HepG2 (cell line): Measurements from ENCODE around the gene UQCRFS1. TPM values are rescaled to one million over a fixed set of nuclear protein-coding genes. Genes with fewer than 3 reads are reported as not detected.

Experiments used
- ATAC-seq: fragments of 200-7000 bp; cut with Tn5 transposase; 3 replicates; pipeline ENCODE4 v1.9.1; 2020; ENCODE audit warnings: mild to moderate bottlenecking, moderate library complexity
- BruUV-seq: library from RNA; stranded (reverse); fragments of 400-500 nt; replicated peaks from 2 replicates; lab custom pipeline; 2021; lab: Mats Ljungman, UMichigan
- CTCF ChIA-PET: fragments of 300-600 bp; formaldehyde crosslinking; extraction: SDS; loops from one replicate; lab custom pipeline; 2021; ENCODE audit warnings: low total read pairs, inconsistent platforms, low intra/inter-chr PET ratio; lab: Yijun Ruan, JAX
- POLR2A ChIA-PET: fragments of 350-600 bp; sonication (Branson Sonifier 250); formaldehyde crosslinking; loops from one replicate; lab custom pipeline; 2020; ENCODE audit warnings: antibody characterized with exemption, inconsistent platforms; lab: Yijun Ruan, JAX
- DNase-seq: peaks from one replicate; pipeline ENCODE4 v3.0.0-alpha.2; 2015; ENCODE audit warnings: low spot score
- FAIRE-seq: peaks from 3 replicates; lab custom pipeline; 2011; peaks lifted over from hg19 to GRCh38; lab: Jason Lieb, UNC
- H2AFZ ChIP-seq: one replicate; pipeline ENCODE4 v1.6.1; 2011; ENCODE audit warnings: low read length, inconsistent platforms
- H3K27ac ChIP-seq: fragments of 300-600 bp; 3 replicates; pipeline ENCODE4 v1.8.0; 2011; ENCODE audit warnings: mixed run types, mild to moderate bottlenecking, mixed read lengths, low read length, inconsistent platforms; ENCODE audit not compliant: insufficient read depth; ENCODE audit errors: extremely low read length
- H3K27me3 ChIP-seq, 2 experiments: fragments of 200-600 bp in 1 of 2; 2 replicates in 1 of 2; 3 replicates in 1 of 2; pipeline versions ENCODE4 v1.6.0 to v1.8.0; 2011; ENCODE audit warnings: low read length in 2 of 2, mild to moderate bottlenecking in 2 of 2, moderate library complexity in 2 of 2, inconsistent platforms in 1 of 2; ENCODE audit not compliant: insufficient read depth in 2 of 2, control insufficient read depth in 1 of 2
- H3K36me3 ChIP-seq, 2 experiments: fragments of 200-600 bp in 1 of 2; replicated peaks in 1 of 2; 2 replicates in 1 of 2; 3 replicates in 1 of 2; pipeline versions ENCODE4 v1.5.1 to v1.8.0; 2011; ENCODE audit warnings: low read length in 2 of 2, inconsistent platforms in 1 of 2; ENCODE audit not compliant: insufficient read depth in 2 of 2, control insufficient read depth in 1 of 2
- H3K4me1 ChIP-seq: 2 replicates; pipeline ENCODE4 v1.5.1; 2012; ENCODE audit warnings: low read length, inconsistent platforms; ENCODE audit not compliant: insufficient read depth
- H3K4me2 ChIP-seq: 2 replicates; pipeline ENCODE4 v1.6.0; 2011; ENCODE audit warnings: low read depth, low read length, inconsistent platforms
- H3K4me3 ChIP-seq, 3 experiments: fragments of 200-600 bp in 1 of 3; sonication (generic), shearing (Covaris generic) in 1 of 3; replicated peaks in 1 of 3; 2 replicates each; pipeline ENCODE4 v1.5.1; 2011 to 2016; ENCODE audit warnings: low read length in 3 of 3, inconsistent platforms in 2 of 3, low read depth in 2 of 3, mild to moderate bottlenecking in 2 of 3, control low read depth in 1 of 3, mixed read lengths in 1 of 3; ENCODE audit not compliant: insufficient read depth in 1 of 3
- H3K79me2 ChIP-seq: one replicate; pipeline ENCODE4 v1.6.1; 2011; ENCODE audit warnings: low read length, inconsistent platforms; ENCODE audit not compliant: insufficient read depth
- H3K9ac ChIP-seq: 2 replicates; pipeline ENCODE4 v1.6.0; 2011; ENCODE audit warnings: mild to moderate bottlenecking, low read depth, low read length, inconsistent platforms; ENCODE audit not compliant: insufficient read depth
- H3K9me3 ChIP-seq: 2 replicates; pipeline ENCODE4 v1.5.1; 2012; ENCODE audit warnings: mild to moderate bottlenecking, low read length
- H4K20me1 ChIP-seq: 2 replicates; pipeline ENCODE4 v1.6.0; 2011; ENCODE audit warnings: inconsistent platforms, mild to moderate bottlenecking, low read length, moderate library complexity; ENCODE audit not compliant: insufficient read depth
- NPAS2 ChIP-seq: sonication (generic); formaldehyde crosslinking; IDR thresholded peaks from 2 replicates; pipeline ENCODE4 v1.8.0; 2022; ENCODE audit warnings: mild to moderate bottlenecking, missing genetic modification reagents, borderline replicate concordance
- NR0B2 ChIP-seq: sonication (generic); formaldehyde crosslinking; IDR thresholded peaks from 2 replicates; pipeline ENCODE4 v1.4.0; 2020; ENCODE audit warnings: mild to moderate bottlenecking, missing genetic modification reagents
- PLRG1 ChIP-seq: fragments of 450-650 bp; conservative IDR thresholded peaks from 2 replicates; pipeline ENCODE4 v1.6.1; 2016
- RELA ChIP-seq: sonication (generic); formaldehyde crosslinking; IDR thresholded peaks from 2 replicates; pipeline ENCODE4 v1.4.0; 2020; ENCODE audit warnings: missing genetic modification reagents
- SMAD1 ChIP-seq: sonication (generic); formaldehyde crosslinking; IDR thresholded peaks from 2 replicates; pipeline ENCODE4 v1.4.0; 2020; ENCODE audit warnings: missing genetic modification reagents, low read depth, mild to moderate bottlenecking, borderline replicate concordance
- TP53 ChIP-seq: sonication (generic); formaldehyde crosslinking; conservative IDR thresholded peaks from 2 replicates; pipeline ENCODE4 v1.4.0; 2020; ENCODE audit warnings: missing genetic modification reagents
- ZMYM2 ChIP-seq: sonication (generic); formaldehyde crosslinking; IDR thresholded peaks from 2 replicates; pipeline ENCODE4 v1.8.0; 2022; ENCODE audit warnings: mild to moderate bottlenecking, missing genetic modification reagents
- ZNF34 ChIP-seq: sonication (generic); formaldehyde crosslinking; IDR thresholded peaks from 2 replicates; pipeline ENCODE4 v1.4.0; 2020; ENCODE audit warnings: mild to moderate bottlenecking, missing genetic modification reagents, borderline replicate concordance
- ZNF451 ChIP-seq: sonication (generic); formaldehyde crosslinking; IDR thresholded peaks from 2 replicates; pipeline ENCODE4 v1.5.0; 2020; ENCODE audit warnings: mild to moderate bottlenecking, missing genetic modification reagents
- ZNF558 ChIP-seq: sonication (generic); formaldehyde crosslinking; IDR thresholded peaks from 2 replicates; pipeline ENCODE4 v1.9.0; 2022; ENCODE audit warnings: mild to moderate bottlenecking, missing genetic modification reagents, borderline replicate concordance
- ZNF672 ChIP-seq: sonication (generic); formaldehyde crosslinking; IDR thresholded peaks from 2 replicates; pipeline ENCODE4 v1.8.1; 2022; ENCODE audit warnings: missing genetic modification reagents
- ZNF674 ChIP-seq: sonication (generic); formaldehyde crosslinking; IDR thresholded peaks from 2 replicates; pipeline ENCODE4 v1.5.0; 2020; ENCODE audit warnings: low read depth, mild to moderate bottlenecking, missing genetic modification reagents
- ZSCAN30 ChIP-seq: sonication (generic); formaldehyde crosslinking; IDR thresholded peaks from 2 replicates; pipeline ENCODE4 v1.5.0; 2020; ENCODE audit warnings: mild to moderate bottlenecking, missing genetic modification reagents
- WGBS: methylation state at CpG from one replicate; pipeline ENCODE4 v1.1.6; 2017; ENCODE audit warnings: low lambda C conversion rate; 5-methylcytosine and 5-hydroxymethylcytosine counted together
- in situ Hi-C: cut with HindIII; loops from 2 replicates; pipeline ENCODE4 v1.10.0; 2017; ENCODE audit warnings: low pct_unique_long_range_greater_than_20kb; ENCODE audit not compliant: extremely low pct_ligation_motif_present
- intact Hi-C: fragments of 100-400 bp; cut with micrococcal nuclease; formaldehyde crosslinking; loops from one replicate; pipeline ENCODE4 v1.10.0; 2022; ENCODE audit not compliant: unreplicated experiment
- polyA plus RNA-seq, 8 experiments: library from polyadenylated mRNA; depleted of rRNA in 3 of 8; stranded (reverse) in 7 of 8; unstranded in 1 of 8; fragments of >200 nt; fragmentation: Illumina TruSeq in 4 of 8; extraction: Trizol in 4 of 8; gene quantifications; 2 replicates each; pipeline versions ENCODE4 v1.2.1 to v1.2.3, GENCODE V29; 2011 to 2016; ENCODE audit warnings: low read depth in 4 of 8, missing spikeins in 1 of 8, mixed read lengths in 1 of 8; ENCODE audit not compliant: insufficient read depth in 1 of 8
- total RNA-seq, 5 experiments: library from RNA; depleted of rRNA; stranded (reverse); fragments of >200 nt; fragmentation: Illumina TruSeq; extraction: Trizol; gene quantifications; 2 replicates each; pipeline ENCODE4 v1.2.3, GENCODE V29; 2016; ENCODE audit warnings: low read depth in 1 of 5
- TF ChIP-seq, protein P1 (sequence below): sonication (generic); formaldehyde crosslinking; IDR thresholded peaks from 2 replicates; pipeline ENCODE4 v1.4.0; 2020; ENCODE audit warnings: mild to moderate bottlenecking, missing genetic modification reagents, borderline replicate concordance
- TF ChIP-seq, protein P2 (sequence below): sonication (generic); formaldehyde crosslinking; IDR thresholded peaks from 2 replicates; pipeline ENCODE4 v1.9.0; 2021; ENCODE audit warnings: missing genetic modification reagents, mild to moderate bottlenecking, borderline replicate concordance

Gene UQCRFS1
- total and polyA plus RNA-seq, 2 of the 13 experiments (the other 11 are each of a cell fraction or from before 2014, with no cell fraction given) = 49.5 to 51.1 TPM

- Histone ChIP-seq H3K27me3 (no peaks in the 10 kb centered on the region), H3K9me3 (no peaks in the 10 kb centered on the region), H4K20me1 (no peaks in the 10 kb centered on the region), H3K4me2 (no peak overlapping the region), H3K4me3 (no peak overlapping the region), H3K9ac (no peak overlapping the region), H3K36me3 (no peaks in the 10 kb centered on the region), H3K79me2 (no peaks in the 10 kb centered on the region), H3K4me1 (no peaks in the 10 kb centered on the region), H3K27ac (no peak overlapping the region), H2AFZ (no peak overlapping the region)
- intact Hi-C loops (no loop called here), in situ Hi-C loops (no loop called here)
- DNase-seq = no peak
- no peak for FAIRE-seq
- ChIA-PET POLR2A (no interaction called here), CTCF (no interaction called here)
- no peak for ATAC-seq
- BruUV-seq = no TSS peak
- WGBS = 0% methylated on average over 2 of the region's 2 CpGs
- TF ChIP-seq ZNF34 (CRISPR knock-in tag) (no peak), PLRG1 (no peak), ZSCAN30 (no peak), ZMYM2 (CRISPR knock-in tag) (no peak), TP53 (CRISPR knock-in tag) (no peak), ZNF451 (CRISPR knock-in tag) (no peak), RELA (CRISPR knock-in tag) (no peak), ZNF674 (no peak), ZNF558 (no peak), NPAS2 (CRISPR knock-in tag) (no peak), ZNF672 (CRISPR knock-in tag) (no peak), SMAD1 (no peak), NR0B2 (CRISPR knock-in tag) (no peak)
- TF ChIP-seq, protein P1, sequence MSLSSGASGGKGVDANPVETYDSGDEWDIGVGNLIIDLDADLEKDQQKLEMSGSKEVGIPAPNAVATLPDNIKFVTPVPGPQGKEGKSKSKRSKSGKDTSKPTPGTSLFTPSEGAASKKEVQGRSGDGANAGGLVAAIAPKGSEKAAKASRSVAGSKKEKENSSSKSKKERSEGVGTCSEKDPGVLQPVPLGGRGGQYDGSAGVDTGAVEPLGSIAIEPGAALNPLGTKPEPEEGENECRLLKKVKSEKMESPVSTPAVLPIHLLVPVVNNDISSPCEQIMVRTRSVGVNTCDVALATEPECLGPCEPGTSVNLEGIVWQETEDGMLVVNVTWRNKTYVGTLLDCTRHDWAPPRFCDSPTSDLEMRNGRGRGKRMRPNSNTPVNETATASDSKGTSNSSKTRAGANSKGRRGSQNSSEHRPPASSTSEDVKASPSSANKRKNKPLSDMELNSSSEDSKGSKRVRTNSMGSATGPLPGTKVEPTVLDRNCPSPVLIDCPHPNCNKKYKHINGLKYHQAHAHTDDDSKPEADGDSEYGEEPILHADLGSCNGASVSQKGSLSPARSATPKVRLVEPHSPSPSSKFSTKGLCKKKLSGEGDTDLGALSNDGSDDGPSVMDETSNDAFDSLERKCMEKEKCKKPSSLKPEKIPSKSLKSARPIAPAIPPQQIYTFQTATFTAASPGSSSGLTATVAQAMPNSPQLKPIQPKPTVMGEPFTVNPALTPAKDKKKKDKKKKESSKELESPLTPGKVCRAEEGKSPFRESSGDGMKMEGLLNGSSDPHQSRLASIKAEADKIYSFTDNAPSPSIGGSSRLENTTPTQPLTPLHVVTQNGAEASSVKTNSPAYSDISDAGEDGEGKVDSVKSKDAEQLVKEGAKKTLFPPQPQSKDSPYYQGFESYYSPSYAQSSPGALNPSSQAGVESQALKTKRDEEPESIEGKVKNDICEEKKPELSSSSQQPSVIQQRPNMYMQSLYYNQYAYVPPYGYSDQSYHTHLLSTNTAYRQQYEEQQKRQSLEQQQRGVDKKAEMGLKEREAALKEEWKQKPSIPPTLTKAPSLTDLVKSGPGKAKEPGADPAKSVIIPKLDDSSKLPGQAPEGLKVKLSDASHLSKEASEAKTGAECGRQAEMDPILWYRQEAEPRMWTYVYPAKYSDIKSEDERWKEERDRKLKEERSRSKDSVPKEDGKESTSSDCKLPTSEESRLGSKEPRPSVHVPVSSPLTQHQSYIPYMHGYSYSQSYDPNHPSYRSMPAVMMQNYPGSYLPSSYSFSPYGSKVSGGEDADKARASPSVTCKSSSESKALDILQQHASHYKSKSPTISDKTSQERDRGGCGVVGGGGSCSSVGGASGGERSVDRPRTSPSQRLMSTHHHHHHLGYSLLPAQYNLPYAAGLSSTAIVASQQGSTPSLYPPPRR (CRISPR knock-in tag) = no peak
- TF ChIP-seq, protein P2, sequence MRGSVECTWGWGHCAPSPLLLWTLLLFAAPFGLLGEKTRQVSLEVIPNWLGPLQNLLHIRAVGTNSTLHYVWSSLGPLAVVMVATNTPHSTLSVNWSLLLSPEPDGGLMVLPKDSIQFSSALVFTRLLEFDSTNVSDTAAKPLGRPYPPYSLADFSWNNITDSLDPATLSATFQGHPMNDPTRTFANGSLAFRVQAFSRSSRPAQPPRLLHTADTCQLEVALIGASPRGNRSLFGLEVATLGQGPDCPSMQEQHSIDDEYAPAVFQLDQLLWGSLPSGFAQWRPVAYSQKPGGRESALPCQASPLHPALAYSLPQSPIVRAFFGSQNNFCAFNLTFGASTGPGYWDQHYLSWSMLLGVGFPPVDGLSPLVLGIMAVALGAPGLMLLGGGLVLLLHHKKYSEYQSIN = no peak
Observed at GRCh38 chr19:29194658-29195057, 18.3 kb downstream of the UQCRFS1 start.
